SK-N-SH treated with all-trans-retinoic acid at 6 μM for 48 hours (cell line): ENCODE measurements around the gene CALHM1.

Experiments
- ATAC-seq: fragments of 200-7000 bp; cut with Tn5 transposase; 3 replicates; pipeline ENCODE4 v1.9.1; 2020; ENCODE audit warnings: mild to moderate bottlenecking, moderate library complexity
- ARNTL ChIP-seq: fragments of 450-650 bp; formaldehyde crosslinking; IDR thresholded peaks from 2 replicates; pipeline ENCODE4 v1.5.0; 2020; ENCODE audit warnings: low read depth, mild to moderate bottlenecking, moderate library complexity, borderline replicate concordance
- BACH2 ChIP-seq: fragments of 250-450 bp; sonication (Bioruptor Pico); IDR thresholded peaks from 2 replicates; pipeline ENCODE4 v1.9.0; 2021; ENCODE audit warnings: mild to moderate bottlenecking, borderline replicate concordance
- CSDC2 ChIP-seq: fragments of 250-450 bp; sonication (Bioruptor Pico); IDR thresholded peaks from 2 replicates; pipeline ENCODE4 v1.5.0; 2020; ENCODE audit warnings: mild to moderate bottlenecking, moderate library complexity
- ESRRG ChIP-seq: fragments of 250-450 bp; sonication (Bioruptor Pico); IDR thresholded peaks from 2 replicates; pipeline ENCODE4 v1.6.1; 2021; ENCODE audit warnings: mild to moderate bottlenecking
- GLIS3 ChIP-seq: fragments of 250-450 bp; sonication (Bioruptor Pico); IDR thresholded peaks from 2 replicates; pipeline ENCODE4 v1.5.0; 2020; ENCODE audit warnings: mild to moderate bottlenecking, moderate library complexity
- ISL1 ChIP-seq: fragments of 250-450 bp; sonication (Bioruptor Pico); IDR thresholded peaks from 2 replicates; pipeline ENCODE4 v2.1.2; 2022; ENCODE audit warnings: mild to moderate bottlenecking, moderate library complexity
- OSR1 ChIP-seq: fragments of 250-450 bp; sonication (Bioruptor Pico); IDR thresholded peaks from 2 replicates; pipeline ENCODE4 v1.8.0; 2022; ENCODE audit warnings: moderate library complexity, mild to moderate bottlenecking, inconsistent platforms
- RARB ChIP-seq: fragments of 250-450 bp; sonication (Bioruptor Pico); IDR thresholded peaks from 2 replicates; pipeline ENCODE4 v1.8.0; 2021; ENCODE audit warnings: mild to moderate bottlenecking, moderate library complexity
- SNAI2 ChIP-seq: fragments of 250-450 bp; sonication (Bioruptor Pico); IDR thresholded peaks from 2 replicates; pipeline ENCODE4 v1.5.0; 2020; ENCODE audit warnings: mild to moderate bottlenecking, moderate library complexity
- TCF4 ChIP-seq: fragments of 250-450 bp; sonication (Bioruptor Pico); IDR thresholded peaks from 2 replicates; pipeline ENCODE4 v1.8.0; 2021; ENCODE audit warnings: mild to moderate bottlenecking, moderate library complexity, borderline replicate concordance
- ZFP3 ChIP-seq: fragments of 250-450 bp; sonication (Bioruptor Pico); IDR thresholded peaks from 2 replicates; pipeline ENCODE4 v1.5.0; 2020; ENCODE audit warnings: mild to moderate bottlenecking, moderate library complexity
- ZFP30 ChIP-seq: fragments of 450-650 bp; formaldehyde crosslinking; IDR thresholded peaks from 2 replicates; pipeline ENCODE4 v1.5.0; 2022; ENCODE audit warnings: mild to moderate bottlenecking, moderate library complexity
- ZNF565 ChIP-seq: fragments of 450-650 bp; formaldehyde crosslinking; conservative IDR thresholded peaks from 2 replicates; pipeline ENCODE4 v1.5.0; 2020; ENCODE audit warnings: low read depth, mild to moderate bottlenecking, moderate library complexity
- ZNF8 ChIP-seq: fragments of 450-650 bp; formaldehyde crosslinking; IDR thresholded peaks from 2 replicates; pipeline ENCODE4 v1.5.0; 2020; ENCODE audit warnings: mild to moderate bottlenecking, moderate library complexity
- TF ChIP-seq, protein P1 (sequence below): fragments of 250-450 bp; sonication (Bioruptor Pico); IDR thresholded peaks from 2 replicates; pipeline ENCODE4 v1.8.0; 2020; ENCODE audit warnings: mild to moderate bottlenecking, moderate library complexity, borderline replicate concordance
- TF ChIP-seq, protein P2 (sequence below): fragments of 250-450 bp; sonication (Bioruptor Pico); IDR thresholded peaks from 2 replicates; pipeline ENCODE4 v1.5.0; 2020; ENCODE audit warnings: mild to moderate bottlenecking, moderate library complexity
- TF ChIP-seq, protein P3 (sequence below): fragments of 250-450 bp; sonication (Bioruptor Pico); IDR thresholded peaks from 2 replicates; pipeline ENCODE4 v1.5.1; 2021; ENCODE audit warnings: mild to moderate bottlenecking, moderate library complexity

The CALHM1 gene

DNA sequence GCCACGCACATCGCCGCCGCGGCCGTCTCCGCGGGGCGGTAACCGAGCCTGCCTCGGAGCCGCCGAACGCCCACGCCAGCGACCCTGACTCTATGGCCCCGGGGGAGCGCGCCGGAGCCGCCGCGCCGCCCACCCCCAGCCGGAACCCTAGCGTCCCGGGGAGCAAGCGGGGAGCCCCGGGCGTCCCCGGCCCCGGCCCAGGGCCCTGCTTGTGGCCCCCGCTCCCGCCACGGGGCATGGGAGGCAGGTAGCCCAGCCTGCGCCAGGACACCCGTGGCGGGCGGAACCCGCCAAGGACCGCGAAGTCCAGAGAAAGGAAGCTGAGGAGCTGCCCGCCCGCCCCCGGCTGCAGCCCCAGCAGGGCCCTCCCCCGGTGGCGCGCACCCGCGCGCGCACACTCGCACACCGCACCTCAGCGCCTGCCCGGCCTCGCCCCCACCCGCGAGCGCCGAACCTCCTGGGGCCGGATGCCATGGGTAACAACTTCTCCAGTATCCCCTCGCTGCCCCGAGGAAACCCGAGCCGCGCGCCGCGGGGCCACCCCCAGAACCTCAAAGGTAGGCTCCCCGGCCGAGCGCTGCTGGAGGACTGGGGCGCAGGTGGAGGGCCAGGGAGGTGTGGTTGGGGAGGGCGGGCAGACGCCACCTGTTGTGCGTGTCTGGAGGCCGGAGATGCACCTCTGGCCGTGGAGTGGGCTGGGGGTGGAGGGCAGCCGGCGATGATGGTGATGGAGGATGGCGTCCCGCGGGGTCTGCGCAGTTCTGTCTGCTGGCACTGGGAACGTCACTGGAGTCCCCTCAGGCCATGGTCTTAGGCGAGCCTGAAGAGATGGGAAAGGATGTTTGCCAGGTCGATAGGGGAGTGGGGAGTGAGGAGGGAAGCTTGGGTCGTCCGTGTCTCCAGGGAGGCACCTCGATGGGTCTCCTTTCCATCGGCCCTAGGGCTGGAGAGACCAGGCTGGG, 35.5 kb upstream of the CALHM1 start (continued):
- TF ChIP-seq, protein P1, sequence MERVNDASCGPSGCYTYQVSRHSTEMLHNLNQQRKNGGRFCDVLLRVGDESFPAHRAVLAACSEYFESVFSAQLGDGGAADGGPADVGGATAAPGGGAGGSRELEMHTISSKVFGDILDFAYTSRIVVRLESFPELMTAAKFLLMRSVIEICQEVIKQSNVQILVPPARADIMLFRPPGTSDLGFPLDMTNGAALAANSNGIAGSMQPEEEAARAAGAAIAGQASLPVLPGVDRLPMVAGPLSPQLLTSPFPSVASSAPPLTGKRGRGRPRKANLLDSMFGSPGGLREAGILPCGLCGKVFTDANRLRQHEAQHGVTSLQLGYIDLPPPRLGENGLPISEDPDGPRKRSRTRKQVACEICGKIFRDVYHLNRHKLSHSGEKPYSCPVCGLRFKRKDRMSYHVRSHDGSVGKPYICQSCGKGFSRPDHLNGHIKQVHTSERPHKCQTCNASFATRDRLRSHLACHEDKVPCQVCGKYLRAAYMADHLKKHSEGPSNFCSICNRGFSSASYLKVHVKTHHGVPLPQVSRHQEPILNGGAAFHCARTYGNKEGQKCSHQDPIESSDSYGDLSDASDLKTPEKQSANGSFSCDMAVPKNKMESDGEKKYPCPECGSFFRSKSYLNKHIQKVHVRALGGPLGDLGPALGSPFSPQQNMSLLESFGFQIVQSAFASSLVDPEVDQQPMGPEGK (CRISPR knock-in tag): no peak
- TF ChIP-seq GLIS3 (CRISPR knock-in tag) (no peak), OSR1 (no peak), CSDC2 (CRISPR knock-in tag) (no peak), BACH2 (CRISPR knock-in tag) (no peak)

DNA sequence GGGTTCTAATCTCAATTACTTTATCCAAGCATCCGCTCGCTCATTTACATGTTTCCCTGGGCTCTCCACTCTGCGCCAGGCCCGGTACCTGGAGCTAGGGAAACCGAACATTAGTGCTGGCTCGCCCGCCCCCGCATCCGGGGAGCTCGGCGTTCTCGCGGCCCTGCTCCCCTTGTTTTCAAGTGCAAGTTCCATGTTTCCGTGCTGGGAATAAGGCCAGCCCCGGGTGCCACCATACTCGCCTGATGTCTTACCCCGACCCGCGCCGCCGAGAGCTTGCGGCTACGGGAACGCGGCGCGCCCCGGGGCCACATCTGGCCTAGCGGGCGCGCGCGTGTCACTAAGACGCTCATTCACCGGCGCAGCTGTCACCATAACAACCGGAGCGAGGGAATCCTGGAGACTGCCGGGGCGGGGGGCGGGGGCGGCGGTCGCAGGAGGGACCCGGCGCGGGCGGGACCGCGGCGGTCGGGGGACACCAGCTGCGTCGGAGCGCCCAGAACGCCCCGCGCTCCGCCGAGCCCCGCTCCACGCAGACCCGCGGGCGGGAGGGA, 34.7 kb upstream of the CALHM1 start, which contains the start of gene NEURL1:
Gene NEURL1 (plus strand): TSS at position 344 of the 554 bp plus-strand sequence. CDS start 683 bp downstream, outside the sequence.
- no peak for ATAC-seq
- TF ChIP-seq GLIS3 (CRISPR knock-in tag): no peak
- no peak for TF ChIP-seq SNAI2 (CRISPR knock-in tag)
- TF ChIP-seq, protein P1 (CRISPR knock-in tag): no peak
- TF ChIP-seq ZNF565 (CRISPR knock-in tag): no peak
- TF ChIP-seq ISL1 (CRISPR knock-in tag): no peak
- no peak for TF ChIP-seq TCF4 (CRISPR knock-in tag)
- TF ChIP-seq ARNTL: no peak
- TF ChIP-seq, protein P2, sequence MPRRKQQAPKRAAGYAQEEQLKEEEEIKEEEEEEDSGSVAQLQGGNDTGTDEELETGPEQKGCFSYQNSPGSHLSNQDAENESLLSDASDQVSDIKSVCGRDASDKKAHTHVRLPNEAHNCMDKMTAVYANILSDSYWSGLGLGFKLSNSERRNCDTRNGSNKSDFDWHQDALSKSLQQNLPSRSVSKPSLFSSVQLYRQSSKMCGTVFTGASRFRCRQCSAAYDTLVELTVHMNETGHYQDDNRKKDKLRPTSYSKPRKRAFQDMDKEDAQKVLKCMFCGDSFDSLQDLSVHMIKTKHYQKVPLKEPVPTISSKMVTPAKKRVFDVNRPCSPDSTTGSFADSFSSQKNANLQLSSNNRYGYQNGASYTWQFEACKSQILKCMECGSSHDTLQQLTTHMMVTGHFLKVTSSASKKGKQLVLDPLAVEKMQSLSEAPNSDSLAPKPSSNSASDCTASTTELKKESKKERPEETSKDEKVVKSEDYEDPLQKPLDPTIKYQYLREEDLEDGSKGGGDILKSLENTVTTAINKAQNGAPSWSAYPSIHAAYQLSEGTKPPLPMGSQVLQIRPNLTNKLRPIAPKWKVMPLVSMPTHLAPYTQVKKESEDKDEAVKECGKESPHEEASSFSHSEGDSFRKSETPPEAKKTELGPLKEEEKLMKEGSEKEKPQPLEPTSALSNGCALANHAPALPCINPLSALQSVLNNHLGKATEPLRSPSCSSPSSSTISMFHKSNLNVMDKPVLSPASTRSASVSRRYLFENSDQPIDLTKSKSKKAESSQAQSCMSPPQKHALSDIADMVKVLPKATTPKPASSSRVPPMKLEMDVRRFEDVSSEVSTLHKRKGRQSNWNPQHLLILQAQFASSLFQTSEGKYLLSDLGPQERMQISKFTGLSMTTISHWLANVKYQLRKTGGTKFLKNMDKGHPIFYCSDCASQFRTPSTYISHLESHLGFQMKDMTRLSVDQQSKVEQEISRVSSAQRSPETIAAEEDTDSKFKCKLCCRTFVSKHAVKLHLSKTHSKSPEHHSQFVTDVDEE: no peak
- no peak for TF ChIP-seq ZFP30 (CRISPR knock-in tag)

DNA sequence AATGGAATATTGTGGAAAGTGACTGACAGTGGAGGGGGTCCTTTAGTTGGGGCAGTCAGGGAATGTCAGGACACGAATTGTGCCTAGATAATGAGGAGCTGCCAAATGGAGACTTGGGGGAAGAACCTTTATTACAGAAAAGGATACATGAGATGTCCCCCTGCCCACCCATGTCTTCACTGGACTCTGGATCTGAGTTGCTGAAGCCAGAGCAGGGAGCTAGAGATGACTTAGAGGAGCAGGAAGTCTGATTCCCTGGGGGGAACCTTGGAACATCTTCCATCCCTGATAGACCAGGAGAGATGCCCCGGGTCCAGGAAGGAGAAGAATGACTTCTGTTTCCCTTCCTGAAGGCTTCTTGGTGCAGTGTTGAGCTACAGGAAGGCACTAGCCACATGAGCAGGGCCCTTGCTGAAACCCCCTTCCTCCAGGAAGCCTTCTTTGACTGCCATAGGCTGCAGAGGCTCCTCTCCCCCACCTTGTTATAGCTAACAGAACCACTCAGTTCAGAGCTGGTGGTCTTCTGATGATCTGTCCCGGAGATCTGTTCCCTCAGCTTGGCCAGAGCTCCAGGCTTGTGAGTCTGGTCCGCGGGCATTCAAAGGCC, 34.1 kb upstream of the CALHM1 start:
- TF ChIP-seq, protein P3, sequence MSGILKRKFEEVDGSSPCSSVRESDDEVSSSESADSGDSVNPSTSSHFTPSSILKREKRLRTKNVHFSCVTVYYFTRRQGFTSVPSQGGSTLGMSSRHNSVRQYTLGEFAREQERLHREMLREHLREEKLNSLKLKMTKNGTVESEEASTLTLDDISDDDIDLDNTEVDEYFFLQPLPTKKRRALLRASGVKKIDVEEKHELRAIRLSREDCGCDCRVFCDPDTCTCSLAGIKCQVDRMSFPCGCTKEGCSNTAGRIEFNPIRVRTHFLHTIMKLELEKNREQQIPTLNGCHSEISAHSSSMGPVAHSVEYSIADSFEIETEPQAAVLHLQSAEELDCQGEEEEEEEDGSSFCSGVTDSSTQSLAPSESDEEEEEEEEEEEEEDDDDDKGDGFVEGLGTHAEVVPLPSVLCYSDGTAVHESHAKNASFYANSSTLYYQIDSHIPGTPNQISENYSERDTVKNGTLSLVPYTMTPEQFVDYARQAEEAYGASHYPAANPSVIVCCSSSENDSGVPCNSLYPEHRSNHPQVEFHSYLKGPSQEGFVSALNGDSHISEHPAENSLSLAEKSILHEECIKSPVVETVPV (CRISPR knock-in tag): no peak
- TF ChIP-seq ZFP30 (CRISPR knock-in tag): no peak
- no peak for TF ChIP-seq ESRRG (CRISPR knock-in tag)
- TF ChIP-seq ZNF8 (CRISPR knock-in tag): no peak
- TF ChIP-seq ZFP3 (CRISPR knock-in tag): no peak
- no peak for TF ChIP-seq ISL1 (CRISPR knock-in tag)
- no peak for TF ChIP-seq TCF4 (CRISPR knock-in tag)
- TF ChIP-seq, protein P1 (CRISPR knock-in tag): no peak
- no peak for TF ChIP-seq RARB (CRISPR knock-in tag)
- no peak for TF ChIP-seq BACH2 (CRISPR knock-in tag)
- no peak for ATAC-seq
